Measurements from ENCODE around the gene E2F4. TPM values are rescaled to one million over a fixed set of nuclear protein-coding genes. Genes with fewer than 3 reads are reported as not detected.
A peak's percentile ranks its signal among the peaks of the same experiment; 100 is the strongest.

The E2F4 gene
- total and polyA plus RNA-seq, 9 of the 15 experiments (the other 6 are each of a cell fraction or from before 2014, with no cell fraction given), result 9.7 to 139 (median 106) TPM

DNA sequence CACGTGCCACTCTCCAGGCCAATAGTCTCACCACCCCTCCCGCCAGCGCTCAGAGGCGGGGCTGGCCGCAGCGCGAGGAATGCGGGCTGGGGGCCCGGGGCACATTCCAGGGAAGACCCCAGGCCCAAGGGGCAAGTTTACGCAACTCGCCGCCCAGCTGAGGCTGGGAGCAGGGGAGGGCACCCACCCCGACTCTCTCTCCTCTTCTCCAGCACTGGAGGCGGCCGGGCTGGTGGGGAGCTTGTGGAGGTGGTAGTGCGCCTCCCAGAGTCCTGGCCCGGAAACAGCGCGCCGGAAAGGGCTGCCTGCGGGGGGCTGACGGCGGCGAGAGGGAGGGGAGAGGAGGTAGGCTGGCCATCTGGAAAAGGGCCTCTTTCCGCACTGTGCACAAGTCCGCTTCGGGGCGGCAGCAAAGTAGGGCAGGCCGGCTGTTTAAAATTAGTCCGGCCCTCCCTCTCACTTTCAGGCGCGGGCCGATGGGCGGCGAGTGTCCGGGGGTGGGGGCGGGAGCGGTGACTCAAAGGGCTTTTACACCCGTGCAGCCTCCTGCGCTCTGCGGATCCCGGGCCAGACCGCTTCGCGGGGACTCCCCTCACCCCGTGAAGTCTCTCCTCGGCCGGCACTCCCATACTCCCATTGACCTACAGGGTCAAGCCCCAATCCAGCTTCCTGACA, 54.3 kb downstream of the E2F4 start (continued):
- TF ChIP-seq, protein P1, sequence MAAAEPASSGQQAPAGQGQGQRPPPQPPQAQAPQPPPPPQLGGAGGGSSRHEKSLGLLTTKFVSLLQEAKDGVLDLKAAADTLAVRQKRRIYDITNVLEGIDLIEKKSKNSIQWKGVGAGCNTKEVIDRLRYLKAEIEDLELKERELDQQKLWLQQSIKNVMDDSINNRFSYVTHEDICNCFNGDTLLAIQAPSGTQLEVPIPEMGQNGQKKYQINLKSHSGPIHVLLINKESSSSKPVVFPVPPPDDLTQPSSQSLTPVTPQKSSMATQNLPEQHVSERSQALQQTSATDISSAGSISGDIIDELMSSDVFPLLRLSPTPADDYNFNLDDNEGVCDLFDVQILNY (CRISPR knock-in tag; IDR thresholded peaks at IDR 0.05), result no peak
- TF ChIP-seq MEF2A (IDR thresholded peaks at IDR 0.05; ENCODE audit: control insufficient read depth, low read depth, low read length) (no peak), ZEB2 (IDR thresholded peaks at IDR 0.05) (no peak), NR4A1 (CRISPR knock-in tag; IDR thresholded peaks at IDR 0.05) (no peak), NR4A1 (tag; IDR thresholded peaks at IDR 0.05) (peak; percentile 76), SP2 (IDR thresholded peaks at IDR 0.05; ENCODE audit: extremely low read depth, low read depth, low read length, poor library complexity, severe bottlenecking) (no peak), ZBTB17 (CRISPR knock-in tag; IDR thresholded peaks at IDR 0.05) (0 out of 2 replicates have a peak, but pooled peaks have one; percentile 27), HEY1 (CRISPR knock-in tag; IDR thresholded peaks at IDR 0.05; ENCODE audit: borderline replicate concordance) (no peak), GTF2E2 (tag; IDR thresholded peaks at IDR 0.05) (no peak), SMARCE1 (IDR thresholded peaks at IDR 0.05) (peak; percentile 42; the same call in 1 of the 2 replicates), MTA2 (IDR thresholded peaks at IDR 0.05; ENCODE audit: low read depth) (0 out of 2 replicates have a peak, but pooled peaks have one; percentile 4), ZNF778 (CRISPR knock-in tag; IDR thresholded peaks at IDR 0.05) (no peak), SMARCB1 (IDR thresholded peaks at IDR 0.05; ENCODE audit: insufficient read length, low read depth) (no peak), ZSCAN32 (CRISPR knock-in tag; IDR thresholded peaks at IDR 0.05) (no peak), TAF7 (tag; IDR thresholded peaks at IDR 0.05) (no peak), ZKSCAN3 (CRISPR knock-in tag; IDR thresholded peaks at IDR 0.05) (no peak), CHD2 (IDR thresholded peaks at IDR 0.05; ENCODE audit: low read depth, low read length) (peak; percentile 12; the same call in 1 of the 2 replicates), FOXM1 (IDR thresholded peaks at IDR 0.05; ENCODE audit: low read depth) (no peak), FOXM1 (CRISPR knock-in tag; IDR thresholded peaks at IDR 0.05; ENCODE audit: low read depth) (peak; percentile 67; the same call in 1 of the 2 replicates)
- TF ChIP-seq, protein P2, sequence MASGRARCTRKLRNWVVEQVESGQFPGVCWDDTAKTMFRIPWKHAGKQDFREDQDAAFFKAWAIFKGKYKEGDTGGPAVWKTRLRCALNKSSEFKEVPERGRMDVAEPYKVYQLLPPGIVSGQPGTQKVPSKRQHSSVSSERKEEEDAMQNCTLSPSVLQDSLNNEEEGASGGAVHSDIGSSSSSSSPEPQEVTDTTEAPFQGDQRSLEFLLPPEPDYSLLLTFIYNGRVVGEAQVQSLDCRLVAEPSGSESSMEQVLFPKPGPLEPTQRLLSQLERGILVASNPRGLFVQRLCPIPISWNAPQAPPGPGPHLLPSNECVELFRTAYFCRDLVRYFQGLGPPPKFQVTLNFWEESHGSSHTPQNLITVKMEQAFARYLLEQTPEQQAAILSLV (tag; IDR thresholded peaks at IDR 0.05), result no peak
- TF ChIP-seq, protein P3, sequence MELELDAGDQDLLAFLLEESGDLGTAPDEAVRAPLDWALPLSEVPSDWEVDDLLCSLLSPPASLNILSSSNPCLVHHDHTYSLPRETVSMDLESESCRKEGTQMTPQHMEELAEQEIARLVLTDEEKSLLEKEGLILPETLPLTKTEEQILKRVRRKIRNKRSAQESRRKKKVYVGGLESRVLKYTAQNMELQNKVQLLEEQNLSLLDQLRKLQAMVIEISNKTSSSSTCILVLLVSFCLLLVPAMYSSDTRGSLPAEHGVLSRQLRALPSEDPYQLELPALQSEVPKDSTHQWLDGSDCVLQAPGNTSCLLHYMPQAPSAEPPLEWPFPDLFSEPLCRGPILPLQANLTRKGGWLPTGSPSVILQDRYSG (tag; conservative IDR thresholded peaks at IDR 0.05; ENCODE audit: low read depth), result no peak
- TF ChIP-seq, protein P4, sequence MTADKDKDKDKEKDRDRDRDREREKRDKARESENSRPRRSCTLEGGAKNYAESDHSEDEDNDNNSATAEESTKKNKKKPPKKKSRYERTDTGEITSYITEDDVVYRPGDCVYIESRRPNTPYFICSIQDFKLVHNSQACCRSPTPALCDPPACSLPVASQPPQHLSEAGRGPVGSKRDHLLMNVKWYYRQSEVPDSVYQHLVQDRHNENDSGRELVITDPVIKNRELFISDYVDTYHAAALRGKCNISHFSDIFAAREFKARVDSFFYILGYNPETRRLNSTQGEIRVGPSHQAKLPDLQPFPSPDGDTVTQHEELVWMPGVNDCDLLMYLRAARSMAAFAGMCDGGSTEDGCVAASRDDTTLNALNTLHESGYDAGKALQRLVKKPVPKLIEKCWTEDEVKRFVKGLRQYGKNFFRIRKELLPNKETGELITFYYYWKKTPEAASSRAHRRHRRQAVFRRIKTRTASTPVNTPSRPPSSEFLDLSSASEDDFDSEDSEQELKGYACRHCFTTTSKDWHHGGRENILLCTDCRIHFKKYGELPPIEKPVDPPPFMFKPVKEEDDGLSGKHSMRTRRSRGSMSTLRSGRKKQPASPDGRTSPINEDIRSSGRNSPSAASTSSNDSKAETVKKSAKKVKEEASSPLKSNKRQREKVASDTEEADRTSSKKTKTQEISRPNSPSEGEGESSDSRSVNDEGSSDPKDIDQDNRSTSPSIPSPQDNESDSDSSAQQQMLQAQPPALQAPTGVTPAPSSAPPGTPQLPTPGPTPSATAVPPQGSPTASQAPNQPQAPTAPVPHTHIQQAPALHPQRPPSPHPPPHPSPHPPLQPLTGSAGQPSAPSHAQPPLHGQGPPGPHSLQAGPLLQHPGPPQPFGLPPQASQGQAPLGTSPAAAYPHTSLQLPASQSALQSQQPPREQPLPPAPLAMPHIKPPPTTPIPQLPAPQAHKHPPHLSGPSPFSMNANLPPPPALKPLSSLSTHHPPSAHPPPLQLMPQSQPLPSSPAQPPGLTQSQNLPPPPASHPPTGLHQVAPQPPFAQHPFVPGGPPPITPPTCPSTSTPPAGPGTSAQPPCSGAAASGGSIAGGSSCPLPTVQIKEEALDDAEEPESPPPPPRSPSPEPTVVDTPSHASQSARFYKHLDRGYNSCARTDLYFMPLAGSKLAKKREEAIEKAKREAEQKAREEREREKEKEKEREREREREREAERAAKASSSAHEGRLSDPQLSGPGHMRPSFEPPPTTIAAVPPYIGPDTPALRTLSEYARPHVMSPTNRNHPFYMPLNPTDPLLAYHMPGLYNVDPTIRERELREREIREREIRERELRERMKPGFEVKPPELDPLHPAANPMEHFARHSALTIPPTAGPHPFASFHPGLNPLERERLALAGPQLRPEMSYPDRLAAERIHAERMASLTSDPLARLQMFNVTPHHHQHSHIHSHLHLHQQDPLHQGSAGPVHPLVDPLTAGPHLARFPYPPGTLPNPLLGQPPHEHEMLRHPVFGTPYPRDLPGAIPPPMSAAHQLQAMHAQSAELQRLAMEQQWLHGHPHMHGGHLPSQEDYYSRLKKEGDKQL (CRISPR knock-in tag; IDR thresholded peaks at IDR 0.05; ENCODE audit: borderline replicate concordance), result no peak
